Activated T-cell treated with anti-CD3 and anti-CD28 coated beads, Interleukin-2, amount 50 U/mL, for 4 hours (primary cell): ENCODE measurements around the gene NDST4. TPM values are rescaled to one million over a fixed set of nuclear protein-coding genes. Genes with fewer than 3 reads are reported as not detected.
"Not testable (repeated sequence)": the region's sequence is repeated elsewhere in the genome, so short reads cannot be mapped to it uniquely, and the experiment has no call there.

ENCODE experiments used
- ATAC-seq, 2 donors: fragments of 200-7000 bp; cut with Tn5 transposase; one replicate each; pipeline ENCODE4 v1.10.0; 2021
- DNase-seq: peaks from one replicate; pipeline ENCODE4 v3.0.0-alpha.2; 2020
- H3K27me3 Mint-ChIP-seq: one replicate; pipeline ENCODE4 v1.8.0; 2021; ENCODE audit warnings: low read depth, mixed read lengths
- H3K36me3 Mint-ChIP-seq: one replicate; pipeline ENCODE4 v1.8.0; 2022; ENCODE audit warnings: mixed read lengths; ENCODE audit not compliant: insufficient read depth
- H3K4me1 Mint-ChIP-seq: one replicate; pipeline ENCODE4 v1.8.0; 2021; ENCODE audit warnings: low read depth, mixed read lengths
- H3K4me3 Mint-ChIP-seq: one replicate; pipeline ENCODE4 v1.8.0; 2021; ENCODE audit warnings: mild to moderate bottlenecking, moderate library complexity, mixed read lengths
- H3K9me3 Mint-ChIP-seq: one replicate; pipeline ENCODE4 v1.8.0; 2021; ENCODE audit warnings: mixed read lengths
- total RNA-seq, 3 donors: library from RNA; stranded (reverse); gene quantifications; one replicate each; pipeline ENCODE4 v1.2.1, GENCODE V29; 2021

NDST4 gene
- total RNA-seq, 3 donors from 2014 or later: not detected

DNA sequence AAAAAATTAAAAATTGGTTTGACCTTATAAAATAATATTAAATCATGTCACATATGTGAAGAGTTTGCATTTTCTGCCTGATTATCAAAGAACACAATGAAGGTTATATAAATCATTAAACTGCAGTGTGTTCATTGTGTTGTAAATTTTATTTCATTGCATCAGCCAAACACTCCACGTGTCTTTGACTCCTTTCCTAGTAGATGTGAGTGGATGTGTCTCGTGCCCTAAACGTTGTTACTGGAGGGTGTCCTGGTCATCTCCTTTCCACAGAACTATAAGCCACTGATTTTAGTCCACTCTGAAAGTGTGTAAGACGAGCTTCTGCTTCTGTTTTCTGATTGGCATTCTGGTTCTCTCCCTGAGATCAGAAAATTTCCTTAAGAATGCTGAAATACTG lies 127.3 kb downstream of the NDST4 start:
- H3K4me3 Mint-ChIP-seq: no peak overlapping the region

DNA sequence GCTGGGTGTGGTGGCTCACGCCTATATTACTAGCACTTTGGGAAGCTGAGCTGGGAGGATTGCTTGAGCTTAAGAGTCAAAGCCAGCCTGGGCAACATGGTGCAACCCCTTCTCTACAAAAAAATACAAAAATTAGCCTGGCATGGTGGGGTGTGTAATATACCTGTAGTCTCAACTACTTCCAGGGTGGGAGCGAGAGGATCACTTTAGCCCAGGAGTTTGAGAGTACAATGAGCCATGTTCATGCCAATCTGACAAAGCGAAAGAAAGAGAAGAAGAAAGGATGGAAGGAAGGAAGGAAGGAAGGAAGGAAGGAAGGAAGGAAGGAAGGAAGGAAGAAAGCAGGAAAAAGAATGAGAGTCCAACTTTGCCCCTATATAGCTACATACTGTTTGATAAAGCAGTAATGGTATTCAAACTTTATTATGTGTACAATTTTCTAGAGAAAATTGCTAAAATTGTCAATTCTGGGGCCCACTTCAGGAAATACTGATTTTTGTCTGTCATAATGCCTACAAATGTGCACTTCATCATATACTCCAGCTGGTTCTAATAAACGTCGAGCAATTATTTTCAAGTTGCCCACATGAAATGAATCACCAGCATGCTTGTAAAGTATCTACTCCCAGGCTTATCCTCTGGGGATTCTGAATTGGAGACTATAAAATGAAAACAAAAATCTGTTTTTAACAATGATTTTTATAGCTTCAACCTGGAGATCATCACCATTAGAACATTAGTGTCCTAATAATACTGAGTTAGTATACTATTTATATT lies 132.3 kb downstream of the NDST4 start:
- no peak for DNase-seq
- Mint-ChIP-seq H3K9me3 (no peaks in the 10 kb centered on the region), H3K4me3 (no peak overlapping the region), H3K36me3 (no peaks in the 10 kb centered on the region), H3K4me1 (no peaks in the 10 kb centered on the region), H3K27me3 (no peaks in the 10 kb centered on the region)
- ATAC-seq: no peak

More for the DNA sequence above, 127.3 kb downstream of the NDST4 start:
- ATAC-seq (no peak), DNase-seq (no peak)
- H3K27me3 Mint-ChIP-seq: no peaks in the 10 kb centered on the region
- no peaks in the 10 kb centered on the region for H3K36me3 Mint-ChIP-seq
- no peaks in the 10 kb centered on the region for H3K9me3 Mint-ChIP-seq
- H3K4me1 Mint-ChIP-seq: no peaks in the 10 kb centered on the region

DNA sequence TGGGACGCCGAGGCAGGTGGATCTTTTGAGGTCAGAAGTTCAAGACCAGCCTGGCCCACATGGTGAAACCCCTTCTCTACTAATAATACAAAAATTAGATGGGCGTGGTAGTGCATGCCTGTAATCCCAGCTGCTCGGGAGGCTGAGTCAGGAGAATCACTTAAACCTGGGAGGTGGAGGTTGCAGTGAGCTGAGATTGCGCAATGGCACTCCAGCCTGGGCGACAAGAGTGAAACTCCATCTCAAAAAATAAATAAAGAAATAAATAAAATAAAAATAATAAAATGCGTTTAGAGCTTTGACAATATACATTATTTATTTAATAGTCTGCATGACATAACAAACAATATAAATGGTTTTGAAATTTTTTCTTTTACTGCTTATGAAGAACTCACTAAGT lies 133.0 kb downstream of the NDST4 start:
- not testable (repeated sequence) for H3K36me3 Mint-ChIP-seq, ATAC-seq, H3K4me1 Mint-ChIP-seq, H3K27me3 Mint-ChIP-seq, H3K9me3 Mint-ChIP-seq, DNase-seq, H3K4me3 Mint-ChIP-seq

DNA sequence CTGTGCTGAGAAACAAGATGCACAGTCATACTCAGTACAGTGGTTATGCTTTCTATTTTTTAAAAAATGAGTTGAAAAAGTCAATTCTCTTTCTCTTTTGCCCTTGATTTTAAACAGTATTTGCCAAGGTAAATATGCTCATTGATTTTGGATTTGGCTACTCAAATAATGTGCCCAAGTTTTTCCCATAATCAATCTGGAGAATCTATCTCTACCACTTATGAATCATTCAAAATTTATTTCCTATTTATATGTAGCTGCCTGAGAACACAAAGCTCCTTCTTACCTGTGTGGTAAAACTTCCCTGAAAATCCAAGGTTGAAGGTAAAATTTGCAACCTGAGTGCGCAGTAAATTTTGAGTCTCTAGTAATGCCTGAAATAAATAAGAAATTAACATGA lies 136.5 kb downstream of the NDST4 start:
- no peak overlapping the region for H3K4me3 Mint-ChIP-seq
- ATAC-seq (no peak), DNase-seq (no peak)
- H3K9me3 Mint-ChIP-seq: no peaks in the 10 kb centered on the region
- H3K27me3 Mint-ChIP-seq: no peaks in the 10 kb centered on the region
- no peaks in the 10 kb centered on the region for H3K36me3 Mint-ChIP-seq
- H3K4me1 Mint-ChIP-seq: no peaks in the 10 kb centered on the region

DNA sequence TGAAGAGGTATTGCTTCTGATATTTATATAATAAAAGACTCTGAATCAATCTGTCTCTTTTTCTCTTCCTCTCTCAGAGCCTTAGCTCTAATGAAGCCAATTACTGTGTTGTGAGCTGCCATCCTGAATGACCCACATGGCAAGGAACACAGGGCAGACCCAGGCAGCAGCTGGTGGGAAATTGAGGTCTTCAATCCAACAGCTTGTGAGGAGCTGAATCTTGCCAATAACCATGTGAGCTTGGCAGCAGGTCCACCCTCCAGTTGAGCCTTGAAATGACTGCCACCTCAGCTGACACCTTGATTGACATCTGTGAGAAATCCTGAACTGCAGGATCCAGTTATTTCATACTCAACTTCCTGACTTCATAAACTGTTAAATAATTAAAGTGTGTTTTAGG lies 149.4 kb downstream of the NDST4 start:
- Mint-ChIP-seq H3K36me3 (no peaks in the 10 kb centered on the region), H3K4me1 (no peaks in the 10 kb centered on the region), H3K4me3 (no peak overlapping the region), H3K9me3 (peaks cover 5% of the 10 kb centered on the region), H3K27me3 (no peaks in the 10 kb centered on the region)
- DNase-seq (no peak), ATAC-seq (no peak)

DNA sequence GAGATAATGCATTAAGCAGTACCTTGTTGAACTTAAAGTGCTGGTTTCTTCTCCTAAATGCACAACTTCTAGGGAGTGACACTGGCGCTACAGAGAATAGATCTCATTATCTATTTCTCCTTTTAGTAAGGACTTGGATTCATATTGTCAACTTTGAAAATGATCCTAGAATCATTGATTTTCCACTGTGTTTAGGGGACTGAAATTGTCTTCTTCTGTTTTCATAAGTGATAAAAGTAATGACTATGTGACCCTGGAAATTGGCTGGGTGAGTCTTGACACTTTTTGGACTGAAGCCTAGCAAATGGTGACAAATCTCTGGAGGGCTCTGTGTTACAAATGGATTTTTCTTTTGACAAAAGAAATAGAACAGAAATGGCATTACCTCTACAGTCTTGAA lies 167.8 kb downstream of the NDST4 start:
- DNase-seq (no peak), ATAC-seq (no peak)
- Mint-ChIP-seq H3K4me3 (no peak overlapping the region), H3K4me1 (no peaks in the 10 kb centered on the region), H3K9me3 (peaks cover 6% of the 10 kb centered on the region), H3K27me3 (no peaks in the 10 kb centered on the region), H3K36me3 (no peaks in the 10 kb centered on the region)

DNA sequence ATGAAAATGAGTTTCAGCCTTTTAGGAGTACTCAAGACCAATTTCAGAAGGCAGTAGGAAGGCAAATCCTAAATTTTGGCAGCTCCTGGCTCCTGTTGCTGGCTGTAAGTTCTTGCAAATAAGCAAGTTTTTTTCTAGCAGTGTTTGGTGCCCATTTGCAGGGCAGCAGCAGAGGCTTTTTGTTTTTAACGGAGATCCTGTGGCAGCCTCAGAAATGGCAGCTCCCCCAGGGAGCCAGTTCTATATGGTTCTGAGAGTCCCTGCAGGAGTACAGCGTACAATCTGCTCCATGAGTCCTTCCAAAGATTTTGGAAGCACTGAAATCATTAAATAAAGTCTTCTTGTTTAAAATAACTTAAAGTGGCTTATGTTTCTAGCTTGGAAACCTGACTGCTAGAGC lies 171.9 kb downstream of the NDST4 start:
- H3K4me3 Mint-ChIP-seq: no peak overlapping the region
- DNase-seq: no peak
- no peaks in the 10 kb centered on the region for H3K36me3 Mint-ChIP-seq
- H3K9me3 Mint-ChIP-seq: peaks cover 5% of the 10 kb centered on the region
- H3K27me3 Mint-ChIP-seq: no peaks in the 10 kb centered on the region
- ATAC-seq: no peak
- H3K4me1 Mint-ChIP-seq: no peaks in the 10 kb centered on the region

DNA sequence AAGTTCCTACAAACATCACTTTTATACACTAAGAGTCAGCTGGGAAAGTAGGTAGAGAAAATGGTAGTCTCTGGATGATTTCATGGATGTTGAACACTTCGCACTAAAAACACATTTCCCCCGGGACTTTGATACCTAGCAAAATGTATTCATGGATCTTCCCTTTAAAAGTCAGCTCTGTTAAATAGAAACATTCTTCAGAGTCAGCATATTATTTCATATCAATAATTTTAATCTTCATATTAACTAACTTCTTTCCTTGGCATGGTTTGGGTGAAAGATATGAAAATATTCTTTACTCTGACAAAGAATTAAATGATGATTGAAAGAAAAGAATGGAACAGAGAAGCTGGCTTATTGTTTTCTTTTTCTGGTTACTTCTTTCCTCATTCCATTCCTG lies 185.5 kb downstream of the NDST4 start:
- Mint-ChIP-seq H3K27me3 (no peaks in the 10 kb centered on the region), H3K4me1 (no peaks in the 10 kb centered on the region), H3K9me3 (no peaks in the 10 kb centered on the region), H3K4me3 (no peak overlapping the region), H3K36me3 (no peaks in the 10 kb centered on the region)
- ATAC-seq: no peak
- DNase-seq: no peak

DNA sequence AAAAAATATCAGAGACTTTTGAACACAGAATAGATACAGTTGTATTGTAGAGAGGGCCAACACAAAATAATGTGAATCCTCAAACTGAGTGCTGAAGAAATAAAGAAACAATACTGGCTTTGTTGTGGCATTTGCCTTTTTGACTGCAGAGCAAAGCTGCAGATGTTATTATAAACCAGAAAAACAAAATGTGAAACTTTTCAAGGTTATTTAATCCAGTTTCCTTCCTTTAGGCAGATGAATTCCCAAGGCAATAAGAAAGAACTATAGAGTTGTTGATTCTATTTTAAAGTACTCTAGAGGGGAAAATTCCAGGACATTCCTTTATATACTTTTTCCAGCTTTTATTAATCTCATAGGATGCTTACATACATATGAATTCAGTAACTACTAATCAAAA lies 186.8 kb downstream of the NDST4 start:
- no peaks in the 10 kb centered on the region for H3K27me3 Mint-ChIP-seq
- no peak overlapping the region for H3K4me3 Mint-ChIP-seq
- no peaks in the 10 kb centered on the region for H3K9me3 Mint-ChIP-seq

DNA sequence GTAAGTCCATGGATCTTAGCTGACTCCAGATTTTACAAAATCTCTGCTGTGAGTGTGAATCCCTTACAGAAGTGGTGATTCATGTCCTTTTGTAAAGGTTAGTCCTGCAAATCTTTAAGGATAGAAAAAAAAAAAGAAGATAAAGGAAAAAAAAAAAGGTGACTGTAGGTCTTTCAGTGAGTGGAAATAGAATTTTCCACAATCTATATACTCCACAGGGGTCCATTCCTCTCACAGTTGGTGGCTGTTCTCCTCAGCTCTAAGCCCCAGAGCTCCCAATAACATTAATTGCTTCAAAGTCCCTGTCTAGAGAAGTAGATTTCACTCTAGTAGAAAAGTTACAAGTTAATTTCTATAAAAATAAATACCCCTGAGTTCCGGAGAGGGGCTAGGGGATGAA lies 189.1 kb downstream of the NDST4 start:
- no peaks in the 10 kb centered on the region for H3K27me3 Mint-ChIP-seq
- H3K36me3 Mint-ChIP-seq: no peaks in the 10 kb centered on the region
- DNase-seq: no peak
- no peaks in the 10 kb centered on the region for H3K4me1 Mint-ChIP-seq
- no peak for ATAC-seq
- H3K4me3 Mint-ChIP-seq: no peak overlapping the region
- H3K9me3 Mint-ChIP-seq: no peaks in the 10 kb centered on the region

More for the DNA sequence above, 186.8 kb downstream of the NDST4 start:
- no peak for ATAC-seq
- H3K4me1 Mint-ChIP-seq: no peaks in the 10 kb centered on the region
- DNase-seq: no peak
- H3K36me3 Mint-ChIP-seq: no peaks in the 10 kb centered on the region

DNA sequence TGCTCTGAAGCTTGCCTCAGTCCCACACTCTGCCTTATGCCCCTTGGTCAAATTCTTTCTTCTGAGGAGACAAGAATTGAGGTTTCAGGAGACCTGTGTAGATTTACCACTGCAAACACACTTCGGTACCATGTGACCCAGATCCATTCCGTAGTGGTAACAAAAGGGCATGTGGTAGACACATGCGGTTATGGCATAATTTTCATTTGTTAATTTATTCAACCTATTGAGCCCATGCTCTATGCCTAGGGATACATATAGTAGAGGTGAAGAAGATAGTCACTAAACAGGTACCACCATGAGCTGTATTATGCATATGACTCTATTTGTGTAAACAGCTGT lies 190.9 kb downstream of the NDST4 start:
- DNase-seq (no peak), ATAC-seq (no peak)
- H3K4me1 Mint-ChIP-seq: no peaks in the 10 kb centered on the region
- H3K4me3 Mint-ChIP-seq: no peak overlapping the region
- no peaks in the 10 kb centered on the region for H3K36me3 Mint-ChIP-seq
- no peaks in the 10 kb centered on the region for H3K9me3 Mint-ChIP-seq
- no peaks in the 10 kb centered on the region for H3K27me3 Mint-ChIP-seq

DNA sequence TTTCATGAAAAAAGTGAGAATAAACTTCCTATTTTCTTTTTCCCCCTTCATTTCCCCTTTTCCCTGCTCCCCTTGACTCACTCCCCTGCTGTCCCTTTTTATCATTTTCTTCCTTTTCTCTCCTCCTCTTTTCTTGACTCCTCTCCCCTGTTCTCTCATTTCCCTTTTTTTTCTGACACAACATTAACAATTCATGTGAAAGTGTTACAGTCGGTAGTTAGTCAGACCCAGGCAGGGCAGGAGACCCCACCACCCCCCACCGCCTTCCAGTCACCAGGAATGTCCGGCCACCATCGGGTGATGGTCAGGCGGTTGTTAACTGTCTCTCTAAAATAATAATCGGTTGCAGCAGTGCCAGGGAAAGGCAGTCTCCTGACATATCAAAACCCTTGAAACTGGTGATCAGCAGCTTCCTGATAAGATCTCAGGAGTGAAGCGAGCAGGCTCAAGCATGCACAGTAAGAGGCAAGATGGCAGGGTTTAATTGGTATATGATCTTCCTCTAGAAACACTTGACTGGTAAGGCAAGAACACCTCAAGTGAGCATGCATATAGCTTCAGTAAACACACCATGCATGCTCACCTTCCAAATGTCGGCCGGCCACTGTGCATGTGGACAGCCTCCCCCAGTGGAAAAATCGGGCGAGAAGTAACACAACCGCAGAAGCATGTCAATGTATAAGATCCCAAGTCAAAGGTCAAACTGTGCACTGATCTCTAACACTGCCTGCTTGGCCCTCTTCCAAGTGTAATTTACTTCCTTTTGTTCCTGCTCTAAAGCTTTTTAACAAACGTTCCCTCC lies 191.4 kb downstream of the NDST4 start:
- H3K27me3 Mint-ChIP-seq: no peaks in the 10 kb centered on the region
- no peaks in the 10 kb centered on the region for H3K36me3 Mint-ChIP-seq
- H3K4me3 Mint-ChIP-seq: no peak overlapping the region
- H3K9me3 Mint-ChIP-seq: no peaks in the 10 kb centered on the region
- H3K4me1 Mint-ChIP-seq: no peaks in the 10 kb centered on the region
- DNase-seq (no peak), ATAC-seq (no peak)

DNA sequence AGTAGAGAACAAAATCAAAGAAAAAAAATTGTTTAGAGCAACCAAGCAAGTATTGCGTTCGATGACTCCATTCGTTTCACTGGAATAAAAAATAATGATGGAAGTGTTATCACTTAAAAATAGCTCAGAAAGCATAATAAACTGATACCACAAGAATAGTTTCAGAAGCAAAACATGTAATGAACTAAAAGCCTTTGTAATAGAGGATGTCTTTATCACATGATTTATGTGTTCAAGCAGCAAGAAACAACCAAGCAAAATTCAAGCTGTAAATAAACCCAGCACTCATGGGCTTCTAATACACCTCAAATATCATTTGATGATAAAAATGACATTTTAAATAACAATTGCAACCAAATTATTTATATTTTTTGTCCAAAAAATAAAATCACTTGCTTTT lies 192.2 kb downstream of the NDST4 start:
- no peaks in the 10 kb centered on the region for H3K4me1 Mint-ChIP-seq
- no peaks in the 10 kb centered on the region for H3K36me3 Mint-ChIP-seq
- no peaks in the 10 kb centered on the region for H3K27me3 Mint-ChIP-seq
- DNase-seq (no peak), ATAC-seq (no peak)
- no peak overlapping the region for H3K4me3 Mint-ChIP-seq
- no peaks in the 10 kb centered on the region for H3K9me3 Mint-ChIP-seq

DNA sequence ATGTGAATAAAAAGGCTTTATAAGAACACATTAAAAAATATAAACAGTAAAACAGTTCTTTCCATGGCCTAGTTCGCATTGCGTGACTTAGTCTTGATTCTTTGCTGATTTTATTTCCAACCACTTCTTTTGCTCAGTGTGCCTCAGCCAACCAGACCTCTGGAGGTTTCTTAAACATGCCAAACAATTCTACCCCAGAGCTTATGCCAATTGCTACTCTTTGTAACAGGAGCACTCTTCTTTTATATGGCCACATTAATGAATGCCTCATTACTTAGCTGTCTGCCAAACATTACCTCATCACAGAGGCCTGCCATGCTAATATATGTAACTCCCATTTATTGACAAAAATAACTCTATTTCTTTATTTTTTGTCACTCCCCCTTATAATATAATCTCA lies 202.3 kb downstream of the NDST4 start:
- Mint-ChIP-seq H3K36me3 (no peaks in the 10 kb centered on the region), H3K27me3 (no peaks in the 10 kb centered on the region), H3K4me1 (no peaks in the 10 kb centered on the region), H3K4me3 (no peak overlapping the region), H3K9me3 (no peaks in the 10 kb centered on the region)
- ATAC-seq (no peak), DNase-seq (no peak)

DNA sequence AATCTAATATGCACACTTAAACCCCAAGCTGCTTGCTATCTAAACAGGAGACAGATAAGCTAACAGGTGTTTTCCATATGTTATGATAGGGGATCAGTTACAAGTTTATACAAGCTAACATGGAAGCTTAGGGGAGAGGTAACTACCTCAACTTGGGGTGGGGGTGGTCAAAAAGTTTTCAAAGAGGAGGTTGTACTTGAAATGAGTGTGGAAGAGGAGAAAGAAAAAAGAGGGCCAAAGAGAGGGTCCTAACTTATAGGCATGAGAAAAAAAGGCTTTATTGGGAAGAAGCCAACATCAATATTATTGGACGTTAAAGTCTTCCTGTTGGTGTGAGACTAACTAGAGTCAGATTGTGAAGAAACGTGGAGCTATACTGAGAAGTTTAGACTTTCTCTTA lies 205.9 kb downstream of the NDST4 start:
- Mint-ChIP-seq H3K36me3 (no peaks in the 10 kb centered on the region), H3K9me3 (no peaks in the 10 kb centered on the region), H3K4me1 (no peaks in the 10 kb centered on the region), H3K27me3 (no peaks in the 10 kb centered on the region), H3K4me3 (no peak overlapping the region)
- DNase-seq (no peak), ATAC-seq (no peak)
